Adipocyte (in vitro differentiated cells): ENCODE data around the gene GSX1.

Experiments
- DNase-seq: peaks from one replicate; pipeline ENCODE4 v3.0.0-alpha.2; 2015; ENCODE audit warnings: low read depth
- H3K27me3 ChIP-seq: replicated peaks from 2 replicates; pipeline ENCODE4 v1.7.0; 2013; ENCODE audit warnings: mild to moderate bottlenecking, low read length, moderate library complexity; ENCODE audit not compliant: control insufficient read depth, insufficient read depth
- H3K36me3 ChIP-seq: 2 replicates; pipeline ENCODE4 v1.7.0; 2013; ENCODE audit warnings: low read length, mild to moderate bottlenecking, moderate library complexity; ENCODE audit not compliant: control insufficient read depth, insufficient read depth, severe bottlenecking
- H3K4me1 ChIP-seq: 2 replicates; pipeline ENCODE4 v1.7.0; 2013; ENCODE audit warnings: mild to moderate bottlenecking, low read length, moderate library complexity; ENCODE audit not compliant: control insufficient read depth, insufficient read depth
- H3K4me3 ChIP-seq: 2 replicates; pipeline ENCODE4 v1.7.0; 2013; ENCODE audit warnings: mild to moderate bottlenecking, low read length, moderate library complexity
- H3K9ac ChIP-seq: 2 replicates; pipeline ENCODE4 v1.7.0; 2013; ENCODE audit warnings: mild to moderate bottlenecking, low read length, moderate library complexity
- H3K9me3 ChIP-seq: 2 replicates; pipeline ENCODE4 v1.7.0; 2013; ENCODE audit warnings: mild to moderate bottlenecking, low read length, moderate library complexity; ENCODE audit not compliant: control insufficient read depth

The GSX1 gene

GRCh38 chr13:27820524-27821482, 28.5 kb downstream of the GSX1 start:
- DNase-seq = no peak
- Histone ChIP-seq H3K9me3 (peaks cover 4% of the 10 kb centered on the region), H3K36me3 (no peaks in the 10 kb centered on the region), H3K27me3 (peaks cover 86% of the 10 kb centered on the region), H3K4me3 (no peak overlapping the region), H3K9ac (no peak overlapping the region), H3K4me1 (no peaks in the 10 kb centered on the region)

DNA sequence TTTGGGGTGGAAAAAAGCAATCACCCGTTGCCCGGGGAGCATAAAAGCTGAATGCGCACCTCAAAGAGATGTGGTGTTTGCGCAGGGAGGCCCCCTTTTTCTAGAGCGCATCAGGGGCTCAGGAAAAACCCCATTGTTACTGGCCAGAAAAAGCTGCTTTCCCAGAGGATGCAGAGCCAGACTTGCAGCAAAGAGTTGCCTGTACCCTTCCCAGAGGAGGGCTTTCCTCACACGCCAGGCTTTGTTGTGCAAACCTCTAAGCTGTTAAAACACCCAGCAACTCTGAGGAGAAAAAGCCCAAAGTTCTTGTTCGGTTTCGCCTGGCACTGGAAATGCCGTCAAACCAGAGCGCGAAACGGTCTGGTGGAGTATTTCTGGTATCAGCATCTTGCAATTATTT, 29.3 kb downstream of the GSX1 start:
- Histone ChIP-seq H3K4me3 (no peak overlapping the region), H3K27me3 (peaks cover 84% of the 10 kb centered on the region), H3K9me3 (no peaks in the 10 kb centered on the region), H3K4me1 (no peaks in the 10 kb centered on the region), H3K9ac (no peak overlapping the region), H3K36me3 (no peaks in the 10 kb centered on the region)
- no peak for DNase-seq

GRCh38 chr13:27822258-27822872, 30.1 kb downstream of the GSX1 start:
- Histone ChIP-seq H3K4me3 (no peak overlapping the region), H3K9ac (no peak overlapping the region), H3K36me3 (no peaks in the 10 kb centered on the region), H3K27me3 (peaks cover 78% of the 10 kb centered on the region), H3K4me1 (peaks cover 6% of the 10 kb centered on the region), H3K9me3 (no peaks in the 10 kb centered on the region)
- no peak for DNase-seq

- Histone ChIP-seq H3K9me3 (no peaks in the 10 kb centered on the region), H3K9ac (no peak overlapping the region), H3K36me3 (no peaks in the 10 kb centered on the region), H3K4me1 (peaks cover 6% of the 10 kb centered on the region), H3K4me3 (no peak overlapping the region), H3K27me3 (peaks cover 78% of the 10 kb centered on the region)
- DNase-seq = no peak
These were observed 30.6 kb downstream of the GSX1 start for GRCh38 chr13:27822873-27823311.

- Histone ChIP-seq H3K4me3 (no peak overlapping the region), H3K36me3 (no peaks in the 10 kb centered on the region), H3K9me3 (no peaks in the 10 kb centered on the region), H3K27me3 (peaks cover 78% of the 10 kb centered on the region), H3K4me1 (peaks cover 6% of the 10 kb centered on the region), H3K9ac (no peak overlapping the region)
- DNase-seq = no peak
These were observed 31.8 kb downstream of the GSX1 start for GRCh38 chr13:27824121-27824520.

GRCh38 chr13:27825072-27825471, 32.8 kb downstream of the GSX1 start:
- no peak overlapping the region for H3K4me3 ChIP-seq
- H3K9ac ChIP-seq = no peak overlapping the region
- H3K4me1 ChIP-seq = peaks cover 11% of the 10 kb centered on the region
- peaks cover 70% of the 10 kb centered on the region for H3K27me3 ChIP-seq
- no peaks in the 10 kb centered on the region for H3K36me3 ChIP-seq
- H3K9me3 ChIP-seq = no peaks in the 10 kb centered on the region
- no peak for DNase-seq

GRCh38 chr13:27826379-27827353, 34.4 kb downstream of the GSX1 start:
- Histone ChIP-seq H3K9ac (no peak overlapping the region), H3K9me3 (no peaks in the 10 kb centered on the region), H3K4me3 (peak overlapping the region; percentile 39), H3K27me3 (peaks cover 65% of the 10 kb centered on the region), H3K4me1 (peaks cover 12% of the 10 kb centered on the region), H3K36me3 (no peaks in the 10 kb centered on the region)
- peak; percentile 94 for DNase-seq

- Histone ChIP-seq H3K9me3 (no peaks in the 10 kb centered on the region), H3K27me3 (peaks cover 65% of the 10 kb centered on the region), H3K4me1 (peaks cover 12% of the 10 kb centered on the region), H3K36me3 (no peaks in the 10 kb centered on the region), H3K9ac (no peak overlapping the region), H3K4me3 (no peak overlapping the region)
- no peak for DNase-seq
These were observed 35.4 kb downstream of the GSX1 start for GRCh38 chr13:27827646-27828045.

DNA sequence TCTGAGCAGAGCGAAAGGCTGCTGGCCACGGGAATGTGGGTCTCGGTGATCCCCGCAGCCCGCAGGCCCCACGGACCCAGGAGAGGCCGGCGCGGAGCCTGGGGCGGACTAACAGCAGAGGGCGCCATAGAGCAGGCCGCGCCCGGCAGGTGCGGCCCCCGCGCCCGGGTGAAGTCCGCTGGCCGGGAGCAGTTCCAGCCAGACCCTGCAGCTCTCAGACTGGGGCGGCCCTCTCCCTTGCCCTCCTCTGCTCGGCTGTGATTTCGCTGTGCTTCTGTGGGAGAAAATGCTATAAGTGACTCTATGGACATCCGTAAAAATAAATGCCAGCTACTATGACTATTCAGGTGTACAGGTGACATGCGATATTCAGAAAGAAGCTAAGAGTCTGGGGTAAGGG, 37.7 kb downstream of the GSX1 start:
- DNase-seq = peak; percentile 67
- Histone ChIP-seq H3K36me3 (no peaks in the 10 kb centered on the region), H3K27me3 (peaks cover 59% of the 10 kb centered on the region), H3K9ac (peak overlapping the region; percentile 8), H3K4me3 (peak overlapping the region; percentile 67), H3K9me3 (no peaks in the 10 kb centered on the region), H3K4me1 (peaks cover 12% of the 10 kb centered on the region)

DNA sequence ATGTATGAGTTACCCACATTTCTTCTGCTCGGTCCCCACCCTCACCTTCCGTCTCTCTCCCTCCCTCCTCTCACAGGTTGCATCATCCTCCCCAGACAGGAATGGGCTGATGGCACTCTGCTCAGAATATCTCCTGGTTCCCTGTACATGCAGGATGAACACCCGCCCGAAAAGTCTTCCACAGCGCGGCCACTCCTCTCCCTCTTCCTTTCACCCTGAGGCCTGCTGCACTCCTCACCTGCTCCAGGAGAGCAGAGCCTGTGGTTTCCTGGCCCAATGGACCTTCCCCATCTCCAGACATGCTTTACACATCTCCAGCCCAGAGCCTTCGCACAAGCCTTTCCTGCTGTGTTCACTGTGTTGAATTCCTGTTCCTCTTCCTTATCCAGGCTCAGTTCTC, 40.9 kb downstream of the GSX1 start:
- H3K4me3 ChIP-seq = no peak overlapping the region
- no peaks in the 10 kb centered on the region for H3K36me3 ChIP-seq
- no peak overlapping the region for H3K9ac ChIP-seq
- peaks cover 56% of the 10 kb centered on the region for H3K27me3 ChIP-seq
- DNase-seq = no peak
- H3K9me3 ChIP-seq = no peaks in the 10 kb centered on the region
- H3K4me1 ChIP-seq = peaks cover 6% of the 10 kb centered on the region

- Histone ChIP-seq H3K4me1 (peaks cover 6% of the 10 kb centered on the region), H3K9ac (no peak overlapping the region), H3K36me3 (no peaks in the 10 kb centered on the region), H3K4me3 (no peak overlapping the region), H3K27me3 (peaks cover 52% of the 10 kb centered on the region), H3K9me3 (no peaks in the 10 kb centered on the region)
- DNase-seq = no peak
These were observed 41.8 kb downstream of the GSX1 start for GRCh38 chr13:27834095-27834494.
